ENCODE results near the gene PILRA.

DNA sequence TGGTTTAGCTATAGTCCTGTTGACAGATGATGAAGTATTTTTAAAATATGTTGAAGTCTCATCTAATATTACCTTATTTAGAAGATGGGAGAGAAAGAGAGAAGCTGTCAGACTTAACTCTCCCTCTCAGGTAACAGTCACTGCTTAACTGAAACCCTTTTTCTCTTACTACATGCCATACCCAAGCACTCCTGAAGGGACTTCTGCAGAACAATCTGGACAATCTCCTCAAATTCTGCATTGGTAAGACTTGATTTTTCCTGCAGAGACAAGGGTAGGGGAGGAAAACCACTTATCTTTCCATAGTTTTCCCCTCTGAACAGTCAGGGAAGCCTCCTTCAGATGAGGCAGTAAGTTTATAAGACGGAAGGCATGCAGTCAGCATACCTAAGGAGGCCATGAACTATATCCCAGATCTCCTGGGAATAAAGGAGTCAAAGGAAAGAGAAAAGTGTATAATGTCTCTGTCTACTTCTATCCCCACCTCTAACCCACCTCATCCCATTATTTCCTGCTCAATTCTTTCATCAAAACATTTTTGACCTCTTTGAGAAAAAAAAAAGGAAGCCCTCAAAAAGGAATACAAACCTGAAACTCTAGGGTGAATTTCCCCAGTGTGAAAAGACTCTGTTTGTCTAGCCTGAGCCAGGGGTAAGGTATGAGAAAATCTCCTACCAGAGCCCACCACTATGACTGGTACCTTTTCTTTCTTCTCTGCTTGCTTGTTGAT is 45.8 kb downstream of the PILRA start:
- TF ChIP-seq, protein P1, sequence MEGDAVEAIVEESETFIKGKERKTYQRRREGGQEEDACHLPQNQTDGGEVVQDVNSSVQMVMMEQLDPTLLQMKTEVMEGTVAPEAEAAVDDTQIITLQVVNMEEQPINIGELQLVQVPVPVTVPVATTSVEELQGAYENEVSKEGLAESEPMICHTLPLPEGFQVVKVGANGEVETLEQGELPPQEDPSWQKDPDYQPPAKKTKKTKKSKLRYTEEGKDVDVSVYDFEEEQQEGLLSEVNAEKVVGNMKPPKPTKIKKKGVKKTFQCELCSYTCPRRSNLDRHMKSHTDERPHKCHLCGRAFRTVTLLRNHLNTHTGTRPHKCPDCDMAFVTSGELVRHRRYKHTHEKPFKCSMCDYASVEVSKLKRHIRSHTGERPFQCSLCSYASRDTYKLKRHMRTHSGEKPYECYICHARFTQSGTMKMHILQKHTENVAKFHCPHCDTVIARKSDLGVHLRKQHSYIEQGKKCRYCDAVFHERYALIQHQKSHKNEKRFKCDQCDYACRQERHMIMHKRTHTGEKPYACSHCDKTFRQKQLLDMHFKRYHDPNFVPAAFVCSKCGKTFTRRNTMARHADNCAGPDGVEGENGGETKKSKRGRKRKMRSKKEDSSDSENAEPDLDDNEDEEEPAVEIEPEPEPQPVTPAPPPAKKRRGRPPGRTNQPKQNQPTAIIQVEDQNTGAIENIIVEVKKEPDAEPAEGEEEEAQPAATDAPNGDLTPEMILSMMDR (IDR thresholded peaks at IDR 0.05) = no peak
- TF ChIP-seq POLR2AphosphoS5 (IDR thresholded peaks at IDR 0.05) (no peak), EP300 (IDR thresholded peaks at IDR 0.05) (no peak)

Data from suprapubic skin (tissue), 4 donors.